ENCODE measurements around the gene CIBAR2. TPM values are rescaled to one million over a fixed set of nuclear protein-coding genes. Genes with fewer than 3 reads are reported as not detected.
"Not testable (repeated sequence)": the region's sequence is repeated elsewhere in the genome, so short reads cannot be mapped to it uniquely, and the experiment has no call there.

Gene CIBAR2
- total RNA-seq, 2 experiments from 2014 or later = not detected

GRCh38 chr16:85128079-85128837, 16.0 kb upstream of the CIBAR2 start:
- H3K36me3 Mint-ChIP-seq = no peaks in the 10 kb centered on the region
- POLR2A ChIA-PET = no interaction called here
- no peak for ATAC-seq (ENCODE audit: low read depth)

DNA sequence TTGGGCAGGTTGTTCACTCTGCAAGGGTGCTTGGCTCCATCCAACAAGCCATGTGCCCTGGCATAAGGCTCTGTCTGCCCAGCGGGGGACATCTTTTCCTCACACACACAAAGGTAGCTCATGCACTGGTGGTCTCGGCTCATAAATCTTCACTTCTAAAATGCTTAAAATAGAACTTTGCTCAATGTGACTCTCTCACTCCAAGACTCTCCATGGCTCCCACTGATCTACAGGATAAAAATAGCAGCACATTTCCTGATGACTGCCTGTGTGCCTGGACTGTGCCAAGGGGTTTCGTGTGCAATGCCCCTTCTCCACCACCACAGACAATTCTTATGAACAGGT, 15.1 kb upstream of the CIBAR2 start:
- POLR2A ChIA-PET = no interaction called here
- peaks cover 8% of the 10 kb centered on the region for H3K27me3 Mint-ChIP-seq
- ATAC-seq (ENCODE audit: low read depth) (no peak), DNase-seq (no peak)
- no peaks in the 10 kb centered on the region for H3K4me1 Mint-ChIP-seq
- no peaks in the 10 kb centered on the region for H3K36me3 Mint-ChIP-seq
- H3K4me3 Mint-ChIP-seq = no peak overlapping the region
- H3K27ac Mint-ChIP-seq = no peak overlapping the region
- H3K9me3 Mint-ChIP-seq = no peaks in the 10 kb centered on the region

More at GRCh38 chr16:85128079-85128837, 16.0 kb upstream of the CIBAR2 start:
- H3K27ac Mint-ChIP-seq = no peak overlapping the region
- no peak overlapping the region for H3K4me3 Mint-ChIP-seq
- no peaks in the 10 kb centered on the region for H3K9me3 Mint-ChIP-seq
- DNase-seq = no peak
- H3K4me1 Mint-ChIP-seq = no peaks in the 10 kb centered on the region
- H3K27me3 Mint-ChIP-seq = peaks cover 8% of the 10 kb centered on the region

DNA sequence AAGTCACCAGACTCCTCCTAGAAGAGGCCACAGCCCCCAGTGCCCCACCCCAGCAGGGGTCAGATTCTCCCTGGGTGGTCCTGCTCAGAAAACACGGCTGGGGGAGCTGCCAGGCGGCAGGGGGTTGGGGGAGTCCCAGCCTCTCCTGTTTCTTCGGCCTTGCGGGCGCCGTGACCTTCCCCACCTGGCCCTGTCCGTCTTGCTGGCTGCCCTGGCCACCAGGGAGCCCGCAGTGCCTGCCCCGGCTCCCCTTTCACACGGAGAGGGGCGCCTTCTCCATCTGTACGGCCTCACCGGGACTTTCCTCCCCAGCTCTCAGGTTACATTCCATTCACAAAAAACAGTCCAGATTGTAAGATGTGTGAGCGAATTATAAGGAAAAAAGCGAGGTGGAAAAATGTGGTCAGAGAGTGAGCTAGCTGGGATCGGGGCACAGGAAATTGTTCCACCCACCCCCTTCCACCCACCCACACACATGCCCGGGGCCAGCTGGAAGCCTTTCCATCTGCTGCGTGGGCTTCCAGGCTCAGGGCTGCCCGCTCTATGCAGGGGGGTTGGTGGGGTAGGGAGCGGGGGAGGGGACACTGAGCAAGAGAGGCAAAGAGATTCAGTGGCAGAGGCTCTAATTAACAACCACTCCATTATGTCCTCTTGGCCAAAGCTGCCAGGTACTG, 14.6 kb upstream of the CIBAR2 start:
- no peak for DNase-seq
- Mint-ChIP-seq H3K36me3 (no peaks in the 10 kb centered on the region), H3K27me3 (peaks cover 8% of the 10 kb centered on the region), H3K9me3 (no peaks in the 10 kb centered on the region), H3K4me3 (no peak overlapping the region), H3K4me1 (no peaks in the 10 kb centered on the region), H3K27ac (no peak overlapping the region)
- POLR2A ChIA-PET = no interaction called here
- ATAC-seq (ENCODE audit: low read depth) = no peak

- Mint-ChIP-seq H3K27ac (no peak overlapping the region), H3K4me1 (no peaks in the 10 kb centered on the region), H3K27me3 (peaks cover 8% of the 10 kb centered on the region)
Observed at GRCh38 chr16:85126394-85126704, 14.1 kb upstream of the CIBAR2 start.

DNA sequence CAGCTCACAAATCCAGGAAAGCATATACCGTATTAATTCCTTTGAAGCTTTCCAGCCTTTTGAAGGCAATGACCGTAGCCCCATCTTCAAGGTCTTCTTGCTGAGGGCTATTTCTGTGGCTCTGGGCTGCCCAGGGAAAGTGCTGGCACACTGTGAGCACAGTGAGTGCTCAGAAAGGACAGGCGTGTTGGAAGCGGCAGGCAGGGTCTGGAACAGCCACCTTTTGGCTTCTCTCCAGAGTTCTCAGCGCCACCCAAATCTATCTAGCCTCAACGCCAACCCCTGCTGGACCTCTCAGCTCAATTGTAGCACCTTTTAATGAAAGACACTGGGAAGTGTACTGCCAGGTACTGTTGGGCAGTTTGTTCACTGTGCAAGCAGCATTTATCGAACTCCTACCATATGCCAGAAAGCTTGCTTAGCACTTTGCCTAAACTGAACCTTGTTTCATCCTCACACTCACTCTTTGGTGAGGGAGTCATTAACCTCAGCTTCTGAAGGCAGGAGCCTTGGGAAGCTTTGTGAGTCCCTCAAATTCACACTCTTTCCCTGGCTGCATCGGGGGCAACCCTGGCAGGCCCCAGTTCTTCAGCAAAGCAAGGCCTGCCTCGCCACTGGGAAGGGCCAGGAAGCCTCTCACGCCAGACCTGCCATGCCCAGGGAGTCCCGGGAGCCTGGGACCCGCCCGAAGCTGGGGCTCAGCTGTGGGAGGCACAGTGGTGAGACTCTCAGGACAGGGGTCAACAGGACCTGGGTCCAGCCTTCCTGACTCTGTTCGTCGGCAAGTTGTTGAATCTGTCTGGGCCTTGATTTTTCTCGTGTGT, 13.5 kb upstream of the CIBAR2 start:
- DNase-seq (no peak), ATAC-seq (ENCODE audit: low read depth) (no peak)
- no peak overlapping the region for H3K27ac Mint-ChIP-seq
- POLR2A ChIA-PET = no interaction called here
- no peaks in the 10 kb centered on the region for H3K36me3 Mint-ChIP-seq
- H3K4me1 Mint-ChIP-seq = no peaks in the 10 kb centered on the region
- H3K27me3 Mint-ChIP-seq = peaks cover 8% of the 10 kb centered on the region
- H3K9me3 Mint-ChIP-seq = no peaks in the 10 kb centered on the region
- no peak overlapping the region for H3K4me3 Mint-ChIP-seq

More at GRCh38 chr16:85126394-85126704, 14.1 kb upstream of the CIBAR2 start:
- H3K36me3 Mint-ChIP-seq = no peaks in the 10 kb centered on the region
- POLR2A ChIA-PET = no interaction called here
- no peaks in the 10 kb centered on the region for H3K9me3 Mint-ChIP-seq
- no peak overlapping the region for H3K4me3 Mint-ChIP-seq
- no peak for DNase-seq
- ATAC-seq (ENCODE audit: low read depth) = no peak

DNA sequence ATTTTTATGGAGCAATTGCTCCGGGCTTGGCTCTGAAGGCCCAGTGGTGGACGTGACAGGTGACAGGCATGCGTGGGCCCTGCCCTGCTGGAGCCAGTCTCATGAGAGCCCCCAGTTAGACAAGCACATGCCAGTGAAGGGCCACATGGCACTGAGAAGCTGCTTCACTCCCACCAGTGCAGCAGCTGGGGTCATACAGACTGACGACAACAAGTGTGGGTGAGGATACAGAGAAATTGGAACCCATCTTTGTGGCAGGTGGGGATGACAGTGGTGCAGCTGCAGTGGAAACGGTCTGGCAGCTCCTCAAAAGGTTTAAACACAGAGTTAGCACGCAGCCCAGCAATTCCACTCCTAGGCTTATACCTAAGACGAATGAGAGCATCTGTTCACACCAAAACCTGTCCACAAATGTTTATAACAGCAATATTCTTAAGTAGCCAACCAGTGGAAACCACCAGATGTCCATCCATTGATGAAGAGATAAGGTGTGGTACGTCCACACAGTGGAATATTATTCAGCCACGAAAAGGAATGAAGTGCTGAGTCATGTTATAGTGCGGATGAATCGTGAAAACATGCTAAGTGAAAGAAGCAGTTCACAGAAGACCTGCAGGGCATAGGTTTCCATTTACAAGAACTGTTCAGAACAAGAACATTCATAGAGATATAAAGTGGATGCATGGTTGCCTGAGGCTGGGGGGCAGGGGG, 12.5 kb upstream of the CIBAR2 start:
- POLR2A ChIA-PET = no interaction called here
- Mint-ChIP-seq H3K36me3 (no peaks in the 10 kb centered on the region), H3K4me1 (no peaks in the 10 kb centered on the region), H3K27ac (no peak overlapping the region), H3K9me3 (no peaks in the 10 kb centered on the region), H3K4me3 (no peak overlapping the region), H3K27me3 (peaks cover 6% of the 10 kb centered on the region)
- no peak for DNase-seq
- no peak for ATAC-seq (ENCODE audit: low read depth)

- H3K9me3 Mint-ChIP-seq = no peaks in the 10 kb centered on the region
- DNase-seq (no peak), ATAC-seq (ENCODE audit: low read depth) (no peak)
- H3K27ac Mint-ChIP-seq = no peak overlapping the region
- no peaks in the 10 kb centered on the region for H3K4me1 Mint-ChIP-seq
- POLR2A ChIA-PET = no interaction called here
- H3K36me3 Mint-ChIP-seq = no peaks in the 10 kb centered on the region
- H3K27me3 Mint-ChIP-seq = peaks cover 6% of the 10 kb centered on the region
- no peak overlapping the region for H3K4me3 Mint-ChIP-seq
Observed at GRCh38 chr16:85123891-85124635, 11.8 kb upstream of the CIBAR2 start.

GRCh38 chr16:85123441-85123840, 11.2 kb upstream of the CIBAR2 start:
- H3K4me1 Mint-ChIP-seq; H3K27ac Mint-ChIP-seq; H3K9me3 Mint-ChIP-seq; POLR2A ChIA-PET; H3K4me3 Mint-ChIP-seq; H3K27me3 Mint-ChIP-seq; ATAC-seq (ENCODE audit: low read depth); H3K36me3 Mint-ChIP-seq; DNase-seq: not testable (repeated sequence)

- Mint-ChIP-seq H3K36me3 (no peaks in the 10 kb centered on the region), H3K4me1 (peaks cover 6% of the 10 kb centered on the region), H3K27me3 (peaks cover 2% of the 10 kb centered on the region), H3K27ac (no peak overlapping the region), H3K4me3 (no peak overlapping the region), H3K9me3 (no peaks in the 10 kb centered on the region)
- DNase-seq (no peak), ATAC-seq (ENCODE audit: low read depth) (no peak)
- POLR2A ChIA-PET = interaction anchor here (0.8 kb wide), 1 partner anchor 133 kb away, joined by 5 read pairs; no protein-coding TSS in a partner anchor
Observed at GRCh38 chr16:85120006-85120340, 7.7 kb upstream of the CIBAR2 start.

- DNase-seq (no peak), ATAC-seq (ENCODE audit: low read depth) (no peak)
- POLR2A ChIA-PET = no interaction called here
- Mint-ChIP-seq H3K9me3 (no peaks in the 10 kb centered on the region), H3K27ac (no peak overlapping the region), H3K4me3 (no peak overlapping the region), H3K27me3 (peaks cover 2% of the 10 kb centered on the region), H3K36me3 (no peaks in the 10 kb centered on the region), H3K4me1 (peaks cover 10% of the 10 kb centered on the region)
Observed at GRCh38 chr16:85117418-85117817, 5.1 kb upstream of the CIBAR2 start.

DNA sequence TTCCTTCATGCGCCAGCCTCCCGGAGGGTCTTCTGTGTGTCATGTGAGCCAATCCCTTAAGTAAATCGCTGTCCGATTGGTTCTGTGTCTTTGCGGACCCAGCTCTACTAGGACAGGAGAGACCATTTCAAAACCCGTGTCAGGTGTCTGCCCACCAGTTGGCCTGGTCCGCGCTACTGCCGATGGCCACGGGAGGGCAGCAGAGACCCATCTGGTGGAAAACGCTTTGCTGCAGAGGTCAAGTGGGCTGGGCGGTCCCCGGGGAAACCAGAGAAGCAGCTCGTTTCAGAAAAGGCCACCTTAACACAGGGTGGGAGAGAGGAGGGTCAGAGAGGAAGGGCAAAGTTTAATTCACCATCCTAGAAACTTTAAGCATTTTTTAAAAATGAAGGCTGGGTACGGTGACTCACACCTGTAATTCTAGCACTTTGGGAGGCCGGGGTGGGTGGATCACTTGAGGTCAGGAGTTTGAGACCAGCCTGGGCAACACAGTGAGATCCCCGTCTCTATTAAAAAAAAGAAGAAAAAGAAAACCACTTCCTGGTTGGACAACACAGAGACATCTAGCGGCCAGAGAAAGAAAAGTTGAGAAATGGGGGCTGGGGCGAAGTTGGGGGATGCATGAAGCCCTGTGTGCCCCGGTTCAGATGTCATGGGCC, 2.8 kb upstream of the CIBAR2 start:
- DNase-seq = peak; percentile 90
- H3K36me3 Mint-ChIP-seq = no peaks in the 10 kb centered on the region
- peaks cover 10% of the 10 kb centered on the region for H3K4me1 Mint-ChIP-seq
- peak; percentile 80 for ATAC-seq (ENCODE audit: low read depth)
- peak overlapping the region; percentile 92 for H3K27ac Mint-ChIP-seq
- peaks cover 2% of the 10 kb centered on the region for H3K27me3 Mint-ChIP-seq
- no peaks in the 10 kb centered on the region for H3K9me3 Mint-ChIP-seq
- POLR2A ChIA-PET = interaction anchor here (1.6 kb wide), 1 partner anchor 10 kb away, joined by 6 read pairs; no protein-coding TSS in a partner anchor
- H3K4me3 Mint-ChIP-seq = peak overlapping the region; percentile 81

GRCh38 chr16:85113913-85114312, 1.6 kb upstream of the CIBAR2 start:
- Mint-ChIP-seq H3K9me3 (no peaks in the 10 kb centered on the region), H3K36me3 (no peaks in the 10 kb centered on the region), H3K27me3 (peaks cover 2% of the 10 kb centered on the region), H3K4me3 (no peak overlapping the region), H3K4me1 (peaks cover 12% of the 10 kb centered on the region), H3K27ac (no peak overlapping the region)
- POLR2A ChIA-PET = interaction anchor here (1.6 kb wide), 1 partner anchor 9 kb away, joined by 6 read pairs; no protein-coding TSS in a partner anchor
- DNase-seq = no peak
- ATAC-seq (ENCODE audit: low read depth) = no peak

Data from activated naive CD8-positive, alpha-beta T cell treated with anti-CD3 and anti-CD28 coated beads, Interleukin-2, amount 10 ng/mL, durations not matched to agents 7 days and 5 days (primary cell).